NCI-H82 treated with DMSO at 0.1 percent for 48 hours (cell line): ENCODE data around the gene CDC27.
"Not testable (repeated sequence)": the region's sequence is repeated elsewhere in the genome, so short reads cannot be mapped to it uniquely, and the experiment has no call there.

Source experiments
- DNase-seq: peaks from one replicate; lab custom pipeline; 2025; ENCODE audit not compliant: unreplicated experiment; lab: John Stamatoyannopoulos, UW

Gene CDC27, protein sequence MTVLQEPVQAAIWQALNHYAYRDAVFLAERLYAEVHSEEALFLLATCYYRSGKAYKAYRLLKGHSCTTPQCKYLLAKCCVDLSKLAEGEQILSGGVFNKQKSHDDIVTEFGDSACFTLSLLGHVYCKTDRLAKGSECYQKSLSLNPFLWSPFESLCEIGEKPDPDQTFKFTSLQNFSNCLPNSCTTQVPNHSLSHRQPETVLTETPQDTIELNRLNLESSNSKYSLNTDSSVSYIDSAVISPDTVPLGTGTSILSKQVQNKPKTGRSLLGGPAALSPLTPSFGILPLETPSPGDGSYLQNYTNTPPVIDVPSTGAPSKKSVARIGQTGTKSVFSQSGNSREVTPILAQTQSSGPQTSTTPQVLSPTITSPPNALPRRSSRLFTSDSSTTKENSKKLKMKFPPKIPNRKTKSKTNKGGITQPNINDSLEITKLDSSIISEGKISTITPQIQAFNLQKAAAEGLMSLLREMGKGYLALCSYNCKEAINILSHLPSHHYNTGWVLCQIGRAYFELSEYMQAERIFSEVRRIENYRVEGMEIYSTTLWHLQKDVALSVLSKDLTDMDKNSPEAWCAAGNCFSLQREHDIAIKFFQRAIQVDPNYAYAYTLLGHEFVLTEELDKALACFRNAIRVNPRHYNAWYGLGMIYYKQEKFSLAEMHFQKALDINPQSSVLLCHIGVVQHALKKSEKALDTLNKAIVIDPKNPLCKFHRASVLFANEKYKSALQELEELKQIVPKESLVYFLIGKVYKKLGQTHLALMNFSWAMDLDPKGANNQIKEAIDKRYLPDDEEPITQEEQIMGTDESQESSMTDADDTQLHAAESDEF

GRCh38 chr17:47188876-47189731, at the start of gene CDC27:
Gene CDC27 (minus strand): TSS chr17:47189295. CDS start chr17:47189172, 123 bp downstream.
- peak; percentile 98 for DNase-seq

GRCh38 chr17:47238321-47239010, 49.4 kb upstream of the CDC27 start:
- DNase-seq = no peak

- no peak for DNase-seq
These were observed 48.7 kb upstream of the CDC27 start for GRCh38 chr17:47237841-47238240.

DNA sequence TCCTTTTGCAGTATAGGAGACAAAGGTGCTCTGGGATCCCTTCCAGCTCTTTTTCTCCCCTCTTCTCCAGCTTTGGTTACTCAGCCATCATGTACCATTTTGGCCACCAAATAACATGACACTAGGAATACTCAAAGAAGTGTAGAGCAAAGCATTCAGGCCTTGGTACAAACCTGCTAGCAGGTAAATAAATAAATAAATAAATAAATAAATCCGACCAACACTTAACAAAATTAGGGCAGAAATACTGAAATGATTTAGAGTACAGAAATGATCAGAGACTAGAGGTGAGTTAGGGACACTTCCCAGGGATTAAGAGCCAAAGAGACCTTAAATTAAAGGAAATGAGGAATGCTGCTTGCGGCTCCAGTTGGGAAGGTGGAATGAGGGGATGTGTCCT, 46.8 kb upstream of the CDC27 start:
- no peak for DNase-seq

- no peak for DNase-seq
These were observed 46.4 kb upstream of the CDC27 start for GRCh38 chr17:47235506-47235905.

DNA sequence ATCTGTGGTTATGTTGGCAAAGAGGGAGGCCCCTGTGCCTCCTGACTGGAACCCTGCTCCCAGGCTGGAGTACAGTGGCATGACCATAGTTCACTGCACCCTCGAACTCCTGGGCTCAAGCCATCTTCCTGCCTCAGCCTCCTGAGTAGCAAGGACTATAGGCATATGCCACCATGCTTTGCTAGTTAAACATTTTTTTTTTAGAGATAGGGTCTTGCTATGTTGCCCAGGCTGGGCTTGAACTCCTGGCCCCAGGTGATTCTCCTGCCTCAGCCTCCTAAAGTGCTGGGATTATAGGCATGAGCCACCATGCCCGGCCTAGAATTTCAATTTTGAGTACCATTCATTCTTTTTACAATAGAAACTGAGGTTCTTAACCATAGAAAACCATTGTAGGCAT, 43.4 kb upstream of the CDC27 start:
- no peak for DNase-seq

- no peak for DNase-seq
These were observed 42.8 kb upstream of the CDC27 start for GRCh38 chr17:47231866-47232265.

DNA sequence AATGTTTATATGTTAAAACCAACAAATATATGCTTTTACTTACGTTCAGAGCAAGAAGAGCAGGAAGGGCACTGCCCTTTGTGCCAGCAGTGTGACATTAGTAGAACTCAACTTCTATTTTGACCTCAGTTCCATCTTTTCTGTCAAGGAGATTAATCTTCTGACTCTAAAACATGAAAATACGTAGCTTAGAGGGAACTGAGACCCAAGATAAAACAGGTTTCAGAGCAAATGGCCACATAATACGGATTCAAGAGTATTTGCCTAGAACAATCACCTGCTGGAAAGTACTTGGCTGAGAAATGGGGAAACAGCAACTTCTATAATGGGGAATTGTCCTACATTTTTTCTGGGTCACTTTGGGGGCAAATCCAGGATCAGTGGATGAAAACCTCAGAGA, 42.2 kb upstream of the CDC27 start:
- DNase-seq = no peak

- no peak for DNase-seq
These were observed 41.8 kb upstream of the CDC27 start for GRCh38 chr17:47230864-47231263.

GRCh38 chr17:47229535-47230443, 40.7 kb upstream of the CDC27 start:
- peak; percentile 60 for DNase-seq

GRCh38 chr17:47227862-47228261, 38.8 kb upstream of the CDC27 start:
- no peak for DNase-seq

DNA sequence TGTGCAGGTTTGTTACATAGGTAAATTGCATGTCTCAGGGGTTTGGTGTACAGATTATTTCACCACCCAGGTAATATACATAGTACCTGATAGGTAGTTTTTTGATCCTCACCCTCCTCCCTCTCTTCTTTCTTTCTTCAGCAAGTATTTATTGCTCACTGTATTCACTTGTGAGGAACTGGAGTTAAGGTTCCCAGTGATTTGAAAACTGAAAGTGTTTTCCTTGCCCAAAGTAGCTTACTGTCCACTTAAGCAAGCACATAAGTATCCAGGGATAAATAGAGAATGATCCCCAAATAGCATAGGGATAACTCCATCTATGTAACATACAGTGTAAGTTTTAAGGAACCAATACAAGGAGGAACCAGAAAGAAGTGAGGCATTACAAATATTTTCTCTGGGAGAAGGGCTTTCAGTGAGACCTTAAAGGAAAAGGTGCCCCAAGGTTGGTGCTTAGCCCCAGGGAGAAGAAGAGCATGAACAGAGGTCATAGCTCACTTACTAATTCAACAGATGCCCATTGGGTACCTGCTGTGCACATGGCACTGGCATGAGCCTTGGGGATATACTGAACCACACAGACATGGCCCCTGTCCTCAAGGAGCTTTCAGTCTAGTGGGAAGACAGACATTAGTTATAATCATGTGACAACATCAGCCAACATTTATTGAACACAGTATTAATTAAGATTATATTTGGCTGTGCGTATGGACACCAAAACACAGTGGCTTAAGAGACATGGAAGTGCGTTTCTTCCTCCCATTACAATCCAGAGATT, 37.0 kb upstream of the CDC27 start:
- no peak for DNase-seq

GRCh38 chr17:47225436-47225858, 36.4 kb upstream of the CDC27 start:
- no peak for DNase-seq

GRCh38 chr17:47224966-47225365, 35.9 kb upstream of the CDC27 start:
- no peak for DNase-seq

- not testable (repeated sequence) for DNase-seq
These were observed 35.0 kb upstream of the CDC27 start for GRCh38 chr17:47224077-47224476.

DNA sequence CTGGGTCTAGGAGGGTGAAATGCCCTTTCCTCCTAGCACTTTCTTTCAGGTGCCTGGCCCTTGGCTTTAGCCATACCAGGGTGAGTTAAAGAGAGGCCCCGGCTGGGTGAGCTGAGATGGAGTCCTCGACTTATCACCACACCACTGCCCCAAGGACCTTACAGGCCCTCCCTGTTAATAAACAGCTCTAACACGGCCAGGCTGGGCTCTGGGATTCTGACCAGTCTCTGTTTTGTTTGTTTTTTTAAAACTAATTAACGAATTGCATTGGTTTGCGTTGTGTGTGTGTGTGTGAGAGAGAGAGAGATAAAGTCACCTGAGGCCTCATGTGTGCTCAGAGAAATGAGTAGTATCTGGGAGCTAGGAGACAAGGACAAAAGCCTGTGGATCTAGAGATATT, 34.4 kb upstream of the CDC27 start:
- DNase-seq = no peak

GRCh38 chr17:47223007-47223406, 33.9 kb upstream of the CDC27 start:
- no peak for DNase-seq

GRCh38 chr17:47222047-47222446, 33.0 kb upstream of the CDC27 start:
- no peak for DNase-seq

GRCh38 chr17:47221154-47221553, 32.1 kb upstream of the CDC27 start:
- no peak for DNase-seq
